Sigmoid colon (tissue), 7 donors: ENCODE measurements around the gene KLHL29. TPM values are rescaled to one million over a fixed set of nuclear protein-coding genes. Genes with fewer than 3 reads are reported as not detected.
A peak's percentile ranks its signal among the peaks of the same experiment; 100 is the strongest.

Experiments used
- DNase-seq: peaks from one replicate; pipeline ENCODE4 v3.0.0-alpha.2; 2019
- H3K27ac ChIP-seq, 4 donors: fragments of 200-600 bp; sonication (generic); one replicate each; pipeline ENCODE4 v1.5.1; 2016 to 2019; ENCODE audit warnings: mild to moderate bottlenecking in 1 of 4
- H3K27me3 ChIP-seq, 3 donors: fragments of 200-600 bp; sonication (generic); one replicate each; pipeline ENCODE4 v1.5.1; 2019; ENCODE audit warnings: mild to moderate bottlenecking in 1 of 3
- H3K36me3 ChIP-seq, 4 donors: fragments of 200-600 bp; sonication (generic); one replicate each; pipeline ENCODE4 v1.5.1; 2016 to 2019
- H3K4me1 ChIP-seq, 4 donors: fragments of 200-600 bp; sonication (generic); one replicate each; pipeline ENCODE4 v1.5.1; 2017 to 2019
- H3K4me3 ChIP-seq, 4 donors: fragments of 200-600 bp; sonication (generic); one replicate each; pipeline ENCODE4 v1.5.1; 2017 to 2019; ENCODE audit warnings: mild to moderate bottlenecking in 2 of 4, moderate library complexity in 1 of 4
- H3K9me3 ChIP-seq, 4 donors: fragments of 200-600 bp in 3 of 4; sonication (generic) in 3 of 4; one replicate each; pipeline versions ENCODE4 v1.5.1 to v1.6.1; 2013 to 2019
- EP300 ChIP-seq, 4 donors: sonication (generic); formaldehyde crosslinking; IDR thresholded peaks; one replicate each; pipeline ENCODE4 v1.6.1; 2017; ENCODE audit warnings: antibody characterized with exemption in 4 of 4
- POLR2A ChIP-seq, 2 donors: fragments of 450-650 bp; IDR thresholded peaks; one replicate each; pipeline ENCODE4 v1.6.1; 2016; ENCODE audit warnings: antibody characterized with exemption in 2 of 2, mild to moderate bottlenecking in 2 of 2, moderate library complexity in 2 of 2
- POLR2AphosphoS5 ChIP-seq, 4 donors: sonication (generic); formaldehyde crosslinking; IDR thresholded peaks; one replicate each; pipeline ENCODE4 v1.6.1; 2017; ENCODE audit warnings: antibody characterized with exemption in 4 of 4
- WGBS, 2 donors: extraction: QIAGEN DNeasy Blood & Tissue Kit; methylation state at CpG; one replicate each; pipeline ENCODE4 v1.1.7; 2013; 5-methylcytosine and 5-hydroxymethylcytosine counted together
- intact Hi-C: fragments of 100-400 bp; cut with DNase I; formaldehyde crosslinking; loops from one replicate; pipeline ENCODE4 v1.15.1; 2023
- polyA plus RNA-seq, 3 donors: library from polyadenylated mRNA; stranded (reverse); fragments of 200-250 nt; gene quantifications; one replicate each; pipeline ENCODE4 v1.2.3, GENCODE V29; 2013
- total RNA-seq, 4 donors: library from RNA; depleted of rRNA; stranded (reverse); fragments of >200 nt; gene quantifications; one replicate each; pipeline ENCODE4 v1.1.0, GENCODE V29; 2016
- TF ChIP-seq, protein P1 (sequence below), 4 experiments: fragments of 450-650 bp in 3 of 4; fragments of 200-600 bp in 1 of 4; IDR thresholded peaks; one replicate each; pipeline ENCODE4 v1.5.1; 2016 to 2019; ENCODE audit warnings: antibody characterized with exemption in 4 of 4, mild to moderate bottlenecking in 3 of 4, moderate library complexity in 2 of 4
- donor health status: healthy with polysubstance abuse.
- donor health status: Bipolar disorder and iron deficiency.
- donor health status: healthy.

The KLHL29 gene
- total and polyA plus RNA-seq, 7 donors: 0.46 to 25.5 (median 6.3) TPM

DNA sequence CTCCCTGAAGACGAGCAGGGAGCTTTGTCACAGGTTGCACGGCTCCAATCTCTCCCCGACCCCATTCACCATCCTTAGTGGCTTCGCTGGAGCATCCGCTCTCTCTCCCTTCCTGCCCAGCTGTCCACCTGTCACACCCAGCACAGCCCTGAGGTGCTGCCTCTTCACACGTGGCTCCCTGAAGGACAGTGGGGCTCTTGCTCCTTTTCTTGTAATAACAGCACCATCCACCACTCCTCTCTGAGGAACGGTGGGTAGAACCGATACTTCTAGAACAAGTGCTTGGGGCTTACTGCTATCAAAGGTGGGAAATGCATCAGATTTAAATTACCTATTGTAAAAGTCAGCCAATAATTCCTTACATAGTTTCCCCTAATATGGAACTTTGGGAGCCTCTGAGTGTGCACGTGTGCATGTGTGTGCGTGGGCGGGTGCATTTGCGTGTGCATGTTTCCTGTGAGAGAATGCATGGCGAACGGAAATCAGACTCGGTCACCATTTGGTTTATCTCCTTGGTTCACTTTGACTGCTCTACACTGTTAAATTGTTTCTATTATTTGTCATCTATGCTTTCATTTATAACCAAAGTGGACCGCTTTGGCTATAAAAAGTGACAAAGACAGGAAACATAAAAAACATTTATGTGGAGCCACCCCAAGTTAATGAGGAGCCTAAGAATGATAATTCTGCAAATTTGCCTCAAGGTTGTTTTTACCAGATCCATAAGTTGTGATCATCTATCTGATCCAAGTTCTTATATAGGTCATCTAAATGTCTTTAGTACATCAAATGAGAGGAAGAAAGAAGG is 39.1 kb downstream of the KLHL29 start:
- Histone ChIP-seq H3K9me3 (no peaks in the 10 kb centered on the region), H3K4me1 (peaks cover 0 to 90% (median 74%) of the 10 kb centered on the region in 4 donors), H3K4me3 (no peak overlapping the region), H3K36me3 (no peaks in the 10 kb centered on the region), H3K27me3 (no peaks in the 10 kb centered on the region), H3K27ac (peak overlapping the region; percentile 39 to 89 (median 66))
- peak; percentile 64 for DNase-seq
- 83 to 89% methylated on average over 16 of the region's 16 CpGs for WGBS, 2 donors
- intact Hi-C loops: no loop called here
- TF ChIP-seq POLR2AphosphoS5 (IDR thresholded peaks at IDR 0.05) (no peak), POLR2A (IDR thresholded peaks at IDR 0.05) (no peak), EP300 (IDR thresholded peaks at IDR 0.05) (no peak)
- TF ChIP-seq, protein P1, sequence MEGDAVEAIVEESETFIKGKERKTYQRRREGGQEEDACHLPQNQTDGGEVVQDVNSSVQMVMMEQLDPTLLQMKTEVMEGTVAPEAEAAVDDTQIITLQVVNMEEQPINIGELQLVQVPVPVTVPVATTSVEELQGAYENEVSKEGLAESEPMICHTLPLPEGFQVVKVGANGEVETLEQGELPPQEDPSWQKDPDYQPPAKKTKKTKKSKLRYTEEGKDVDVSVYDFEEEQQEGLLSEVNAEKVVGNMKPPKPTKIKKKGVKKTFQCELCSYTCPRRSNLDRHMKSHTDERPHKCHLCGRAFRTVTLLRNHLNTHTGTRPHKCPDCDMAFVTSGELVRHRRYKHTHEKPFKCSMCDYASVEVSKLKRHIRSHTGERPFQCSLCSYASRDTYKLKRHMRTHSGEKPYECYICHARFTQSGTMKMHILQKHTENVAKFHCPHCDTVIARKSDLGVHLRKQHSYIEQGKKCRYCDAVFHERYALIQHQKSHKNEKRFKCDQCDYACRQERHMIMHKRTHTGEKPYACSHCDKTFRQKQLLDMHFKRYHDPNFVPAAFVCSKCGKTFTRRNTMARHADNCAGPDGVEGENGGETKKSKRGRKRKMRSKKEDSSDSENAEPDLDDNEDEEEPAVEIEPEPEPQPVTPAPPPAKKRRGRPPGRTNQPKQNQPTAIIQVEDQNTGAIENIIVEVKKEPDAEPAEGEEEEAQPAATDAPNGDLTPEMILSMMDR (IDR thresholded peaks at IDR 0.05): no peak

DNA sequence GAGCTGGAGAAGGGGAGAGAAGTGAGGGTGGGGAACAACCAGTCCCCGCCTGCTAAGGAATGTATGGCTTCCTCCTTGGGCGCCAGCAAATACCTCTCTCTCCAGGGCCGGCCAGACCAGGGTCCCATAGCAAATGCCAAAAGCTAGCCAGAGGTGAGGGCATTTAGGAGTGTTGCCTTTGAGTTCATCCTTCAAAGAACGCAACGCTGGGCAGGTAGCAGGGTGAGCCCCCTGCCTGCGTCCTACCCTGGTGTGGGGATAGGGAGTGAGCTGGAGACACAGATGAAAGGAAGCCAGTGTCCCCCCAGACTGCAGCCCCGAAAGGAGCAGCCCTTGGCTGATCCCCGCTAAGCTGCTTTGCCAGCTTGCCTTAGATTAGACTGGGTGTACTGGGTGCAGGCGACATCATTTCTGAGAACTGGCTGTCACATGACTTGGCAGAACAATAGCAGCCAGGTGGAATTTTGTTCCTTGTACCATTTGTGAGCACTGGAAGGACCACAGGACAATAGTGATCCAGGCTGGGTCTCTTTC is 40.4 kb downstream of the KLHL29 start:
- intact Hi-C loops: loop anchor here (5.0 kb wide), 1 partner anchor 192 kb away; no protein-coding TSS in a partner anchor
- peak; percentile 58 for DNase-seq
- H3K4me1 ChIP-seq: peaks cover 0 to 86% (median 66%) of the 10 kb centered on the region in 4 donors

DNA sequence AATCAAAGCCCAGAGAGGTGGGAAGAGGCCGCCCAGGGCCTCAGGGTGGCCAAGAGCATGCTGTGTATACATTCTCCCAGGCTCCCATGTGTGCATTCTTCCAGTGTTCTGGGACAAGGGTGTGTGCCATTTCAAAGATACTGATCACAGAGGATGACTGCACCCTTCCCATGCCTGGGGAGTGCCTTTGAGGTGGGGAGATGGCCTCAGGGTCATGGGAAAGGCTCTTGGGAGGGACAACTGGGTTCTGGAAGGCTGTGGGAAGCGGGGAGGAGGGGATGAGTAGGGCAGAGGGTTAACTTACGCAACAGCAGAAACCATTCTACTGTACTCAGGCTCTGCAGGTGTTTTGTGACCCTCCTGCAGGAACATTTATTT is 40.9 kb downstream of the KLHL29 start:
- Histone ChIP-seq H3K36me3 (no peaks in the 10 kb centered on the region), H3K9me3 (no peaks in the 10 kb centered on the region), H3K4me1 (peaks cover 0 to 86% (median 65%) of the 10 kb centered on the region in 4 donors), H3K4me3 (no peak overlapping the region), H3K27ac (peak overlapping the region; percentile 77 to 89 (median 85)), H3K27me3 (no peaks in the 10 kb centered on the region)
- intact Hi-C loops: loop anchor here (5.0 kb wide), 1 partner anchor 191 kb away; no protein-coding TSS in a partner anchor
- no peak for DNase-seq
- 92 to 94% methylated on average over 3 of the region's 3 CpGs for WGBS, 2 donors
- TF ChIP-seq, protein P1 (IDR thresholded peaks at IDR 0.05): no peak
- TF ChIP-seq POLR2A (IDR thresholded peaks at IDR 0.05): no peak
- TF ChIP-seq EP300 (IDR thresholded peaks at IDR 0.05): no peak
- TF ChIP-seq POLR2AphosphoS5 (IDR thresholded peaks at IDR 0.05): no peak

More for the DNA sequence above, 40.4 kb downstream of the KLHL29 start:
- Histone ChIP-seq H3K27ac (peak overlapping the region; percentile 77 to 89 (median 85)), H3K4me3 (no peak overlapping the region), H3K36me3 (no peaks in the 10 kb centered on the region), H3K27me3 (no peaks in the 10 kb centered on the region), H3K9me3 (no peaks in the 10 kb centered on the region)
- WGBS, 2 donors: 82 to 87% methylated on average over 9 of the region's 9 CpGs
- no peak for TF ChIP-seq EP300 (IDR thresholded peaks at IDR 0.05)
- no peak for TF ChIP-seq POLR2A (IDR thresholded peaks at IDR 0.05)
- TF ChIP-seq, protein P1 (IDR thresholded peaks at IDR 0.05): no peak
- peak in 1 of 4 donors; percentile 28 for TF ChIP-seq POLR2AphosphoS5 (IDR thresholded peaks at IDR 0.05)

- peak overlapping the region; percentile 77 to 89 (median 85) for H3K27ac ChIP-seq
- WGBS, 2 donors: 81 to 86% methylated on average over 12 of the region's 12 CpGs
- no peaks in the 10 kb centered on the region for H3K36me3 ChIP-seq
- intact Hi-C loops: loop anchor here (5.0 kb wide), 1 partner anchor 191 kb away; no protein-coding TSS in a partner anchor
- no peaks in the 10 kb centered on the region for H3K9me3 ChIP-seq
- peak; percentile 92 for DNase-seq
- TF ChIP-seq POLR2AphosphoS5 (IDR thresholded peaks at IDR 0.05) (peak; percentile 71 to 96 (median 90)), EP300 (IDR thresholded peaks at IDR 0.05) (peak in 3 of 4 donors; percentile 31 to 85 (median 67)), POLR2A (IDR thresholded peaks at IDR 0.05) (no peak)
- TF ChIP-seq, protein P1 (IDR thresholded peaks at IDR 0.05): no peak
- H3K27me3 ChIP-seq: no peaks in the 10 kb centered on the region
- no peak overlapping the region for H3K4me3 ChIP-seq
- peaks cover 0 to 86% (median 66%) of the 10 kb centered on the region in 4 donors for H3K4me1 ChIP-seq
These were observed 41.4 kb downstream of the KLHL29 start for GRCh38 chr2:23426263-23426905.
